B cell (primary cell): ENCODE data around the gene TTC24. TPM values are rescaled to one million over a fixed set of nuclear protein-coding genes. Genes with fewer than 3 reads are reported as not detected.

Experiments
- ATAC-seq: fragments of 200-7000 bp; cut with Tn5 transposase; one replicate; pipeline ENCODE4 v1.10.0; 2021; ENCODE audit warnings: low read depth, mild to moderate bottlenecking, moderate number of reproducible peaks, moderate library complexity
- CTCF ChIA-PET: fragments of 350-600 bp; sonication (Branson Sonifier 250); formaldehyde crosslinking; loops from one replicate; lab custom pipeline; 2021; ENCODE audit warnings: antibody characterized with exemption, inconsistent platforms; lab: Charles Lee
- POLR2A ChIA-PET: fragments of 350-600 bp; sonication (Branson Sonifier 250); formaldehyde crosslinking; loops from one replicate; lab custom pipeline; 2021; ENCODE audit warnings: antibody characterized with exemption; lab: Charles Lee
- DNase-seq: peaks from one replicate; pipeline ENCODE4 v3.0.0; 2013
- H2AFZ ChIP-seq: 2 replicates; pipeline ENCODE4 v1.6.1; 2012; ENCODE audit warnings: mild to moderate bottlenecking, low read depth, low read length; ENCODE audit not compliant: insufficient read depth, poor library complexity, severe bottlenecking
- H3K27ac ChIP-seq, 2 donors: 1 replicate in 1 of 2; 2 replicates in 1 of 2; pipeline ENCODE4 v1.5.1; 2012 to 2013; ENCODE audit warnings: low read length in 2 of 2, mild to moderate bottlenecking in 2 of 2, moderate library complexity in 1 of 2
- H3K27me3 ChIP-seq, 4 experiments: fragments of 200-600 bp in 1 of 4; sonication (generic) in 1 of 4; replicated peaks in 1 of 4; 1 replicate in 2 of 4; 2 replicates in 2 of 4; pipeline versions ENCODE4 v1.6.1 to v1.7.0; 2013 to 2016; ENCODE audit warnings: low read length in 3 of 4, mild to moderate bottlenecking in 2 of 4, mixed read lengths in 1 of 4, moderate library complexity in 1 of 4; ENCODE audit not compliant: insufficient read depth in 4 of 4, control insufficient read depth in 3 of 4; ENCODE audit errors: control extremely low read depth in 1 of 4
- H3K36me3 ChIP-seq, 2 experiments: replicated peaks in 1 of 2; 1 replicate in 1 of 2; 2 replicates in 1 of 2; pipeline versions ENCODE4 v1.6.1 to v1.7.1; 2013; ENCODE audit warnings: low read length in 1 of 2; ENCODE audit not compliant: insufficient read depth in 2 of 2, control insufficient read depth in 1 of 2; ENCODE audit errors: control extremely low read depth in 1 of 2, extremely low read depth in 1 of 2
- H3K4me1 ChIP-seq, 2 donors: fragments of 200-600 bp in 1 of 2; sonication (generic) in 1 of 2; 1 replicate in 1 of 2; 2 replicates in 1 of 2; pipeline versions ENCODE4 v1.5.1 to v1.6.1; 2013 to 2017; ENCODE audit warnings: low read length in 2 of 2; ENCODE audit not compliant: control insufficient read depth in 2 of 2, insufficient read depth in 2 of 2
- H3K4me2 ChIP-seq: replicated peaks from 2 replicates; pipeline ENCODE3; 2012; ENCODE audit warnings: mild to moderate bottlenecking, low read depth, low read length; ENCODE audit not compliant: poor library complexity, severe bottlenecking
- H3K4me3 ChIP-seq, 5 experiments: fragments of 200-600 bp in 1 of 5; sonication (generic) in 1 of 5; 1 replicate in 3 of 5; 2 replicates in 2 of 5; pipeline versions ENCODE4 v1.5.1 to v1.7.0; 2011 to 2016; ENCODE audit warnings: low read length in 4 of 5, mild to moderate bottlenecking in 4 of 5, low read depth in 2 of 5, control low read depth in 1 of 5, moderate library complexity in 1 of 5; ENCODE audit not compliant: insufficient read depth in 1 of 5; ENCODE audit errors: control extremely low read depth in 1 of 5, extremely low read depth in 1 of 5
- H3K79me2 ChIP-seq: fragments of 200-600 bp; sonication (generic); one replicate; pipeline ENCODE4 v1.6.0; 2016; ENCODE audit warnings: low read length; ENCODE audit not compliant: control insufficient read depth, insufficient read depth
- H3K9ac ChIP-seq: fragments of 200-600 bp; sonication (generic); 2 replicates; pipeline ENCODE4 v1.6.1; 2017; ENCODE audit warnings: mild to moderate bottlenecking, low read length, moderate library complexity
- H3K9me3 ChIP-seq, 3 donors: one replicate each; pipeline versions ENCODE4 v1.6.1 to v1.7.1; 2013; ENCODE audit warnings: low read length in 2 of 3; ENCODE audit not compliant: control insufficient read depth in 2 of 3, insufficient read depth in 1 of 3; ENCODE audit errors: control extremely low read depth in 1 of 3
- H4K20me1 ChIP-seq: 2 replicates; pipeline ENCODE4 v1.6.0; 2012; ENCODE audit warnings: mild to moderate bottlenecking, low read length; ENCODE audit not compliant: insufficient read depth, control insufficient read depth, poor library complexity, severe bottlenecking
- H3K27ac Mint-ChIP-seq: one replicate; pipeline ENCODE4 v1.8.0; 2021; ENCODE audit warnings: mixed read lengths
- H3K27me3 Mint-ChIP-seq: one replicate; pipeline ENCODE4 v1.8.0; 2021; ENCODE audit warnings: mixed read lengths
- H3K4me1 Mint-ChIP-seq: one replicate; pipeline ENCODE4 v1.8.0; 2021; ENCODE audit warnings: mixed read lengths
- H3K4me3 Mint-ChIP-seq: one replicate; pipeline ENCODE4 v1.8.0; 2021; ENCODE audit warnings: mixed read lengths
- H3K9me3 Mint-ChIP-seq: one replicate; pipeline ENCODE4 v1.8.0; 2022; ENCODE audit warnings: mixed read lengths; ENCODE audit not compliant: insufficient read depth
- CTCF ChIP-seq: fragments of 200-600 bp; IDR thresholded peaks from one replicate; pipeline ENCODE4 v1.8.0; 2022; ENCODE audit warnings: antibody characterized with exemption, mild to moderate bottlenecking
- EZH2 ChIP-seq: IDR thresholded peaks from 2 replicates; pipeline ENCODE4 v1.6.1; 2012; ENCODE audit warnings: borderline replicate concordance, low read depth, mild to moderate bottlenecking, moderate library complexity, low read length; ENCODE audit not compliant: insufficient read depth, poor library complexity, severe bottlenecking
- WGBS: methylation state at CpG from one replicate; pipeline ENCODE4 v1.1.5; 2013; ENCODE audit warnings: missing lambda C conversion rate; ENCODE audit not compliant: insufficient coverage; 5-methylcytosine and 5-hydroxymethylcytosine counted together
- intact Hi-C: fragments of 100-400 bp; cut with micrococcal nuclease; formaldehyde crosslinking; loops from one replicate; pipeline ENCODE4 v1.10.0; 2022
- polyA plus RNA-seq: library from polyadenylated mRNA; depleted of rRNA; stranded (reverse); fragments of >200 nt; gene quantifications from 2 replicates; pipeline ENCODE4 v1.2.3, GENCODE V29; 2012
- total RNA-seq, 2 donors: library from RNA; stranded (reverse); fragments of 120-200 nt in 1 of 2; gene quantifications; 1 replicate in 1 of 2; 2 replicates in 1 of 2; pipeline versions ENCODE4 v1.2.3 to v1.2.4, GENCODE V29; 2013 to 2022

TTC24 gene
- total and polyA plus RNA-seq, 2 donors (not counting 1 experiment from before 2014, with no cell fraction given), result 24.3 to 29.8 TPM

GRCh38 chr1:156532374-156532773 lies 47.1 kb upstream of the TTC24 start:
- TF ChIP-seq EZH2 (no peak), CTCF (no peak)
- H3K27me3 Mint-ChIP-seq, result no peaks in the 10 kb centered on the region
- Histone ChIP-seq H3K9ac (no peak overlapping the region), H3K27me3 (no peaks in the 10 kb centered on the region), H3K4me3 (no peak overlapping the region), H3K4me2 (no peak overlapping the region), H3K4me1 (no peaks in the 10 kb centered on the region), H3K9me3 (no peaks in the 10 kb centered on the region), H3K27ac (no peak overlapping the region), H4K20me1 (no peaks in the 10 kb centered on the region), H2AFZ (no peak overlapping the region), H3K36me3 (no peaks in the 10 kb centered on the region), H3K79me2 (no peaks in the 10 kb centered on the region)
- H3K4me1 Mint-ChIP-seq, result no peaks in the 10 kb centered on the region
- intact Hi-C loops, result no loop called here
- ChIA-PET POLR2A (interaction anchor here (1.2 kb wide), 1 partner anchor 31 kb away, joined by 3 read pairs; no protein-coding TSS in a partner anchor), CTCF (interaction anchor here (0.8 to 1.5 kb wide), 3 partner anchors 20 to 51 kb away, joined by 4 to 9 read pairs (median 4); no protein-coding TSS in a partner anchor)
- no peak overlapping the region for H3K27ac Mint-ChIP-seq
- H3K9me3 Mint-ChIP-seq, result no peaks in the 10 kb centered on the region
- DNase-seq (no peak), ATAC-seq (no peak)
- WGBS, result 100% methylated on average over 2 of the region's 4 CpGs
- no peak overlapping the region for H3K4me3 Mint-ChIP-seq

DNA sequence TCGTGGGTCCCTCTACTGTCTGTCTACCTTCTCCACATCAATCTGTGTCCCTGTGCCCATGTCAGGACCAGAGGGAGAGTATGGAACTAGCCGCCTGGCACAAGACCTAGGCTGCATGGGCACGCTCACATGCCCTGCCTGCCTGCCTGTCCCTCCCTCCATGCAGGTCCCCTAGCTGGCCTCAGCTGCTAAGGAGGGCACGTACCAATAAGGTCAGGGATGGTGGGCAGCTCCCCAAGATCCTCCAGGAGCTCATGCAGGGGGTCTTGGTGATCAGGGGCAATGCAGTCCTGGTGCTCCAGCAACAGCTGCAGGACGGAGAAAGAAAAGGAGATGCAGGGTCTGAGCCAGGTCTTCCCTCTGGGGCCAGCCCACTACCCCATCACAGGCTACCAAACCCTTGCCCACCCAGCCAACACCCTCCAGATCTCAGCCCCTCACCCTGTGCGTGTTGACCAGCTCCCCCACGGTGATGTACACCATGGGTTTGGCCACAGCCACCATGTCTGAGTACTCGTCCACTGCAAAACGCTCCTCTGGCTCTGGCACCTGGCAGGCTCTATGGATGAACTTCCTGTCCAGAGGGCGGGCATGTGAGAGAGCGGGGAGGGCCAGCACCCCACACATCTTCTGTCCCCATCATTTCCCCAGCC lies 45.8 kb upstream of the TTC24 start:
- Mint-ChIP-seq H3K4me1 (no peaks in the 10 kb centered on the region), H3K4me3 (no peak overlapping the region), H3K27ac (no peak overlapping the region), H3K9me3 (no peaks in the 10 kb centered on the region), H3K27me3 (no peaks in the 10 kb centered on the region)
- DNase-seq, result no peak
- H3K36me3 ChIP-seq, result no peaks in the 10 kb centered on the region
- H3K9me3 ChIP-seq, result no peaks in the 10 kb centered on the region
- CTCF ChIA-PET, result interaction anchor here (0.9 kb wide), 1 partner anchor 9 kb away, joined by 3 read pairs; no protein-coding TSS in a partner anchor
- intact Hi-C loops, result no loop called here
- H3K79me2 ChIP-seq, result no peaks in the 10 kb centered on the region
- H4K20me1 ChIP-seq, result no peaks in the 10 kb centered on the region
- H2AFZ ChIP-seq, result no peak overlapping the region
- no peak overlapping the region for H3K4me3 ChIP-seq
- H3K9ac ChIP-seq, result no peak overlapping the region
- no peaks in the 10 kb centered on the region for H3K4me1 ChIP-seq
- no peaks in the 10 kb centered on the region for H3K27me3 ChIP-seq
- ATAC-seq, result no peak
- POLR2A ChIA-PET, result interaction anchor here (0.5 kb wide), 1 partner anchor 9 kb away, joined by 3 read pairs; no protein-coding TSS in a partner anchor
- WGBS, result 97% methylated on average over 11 of the region's 11 CpGs
- TF ChIP-seq EZH2, result no peak
- no peak for TF ChIP-seq CTCF
- H3K4me2 ChIP-seq, result no peak overlapping the region
- H3K27ac ChIP-seq, result no peak overlapping the region
